OCI-LY1 (cell line): ENCODE data around the gene SCYL2.

Source experiments
- H2AFZ ChIP-seq: fragments of 200-600 bp; sonication (generic), shearing (Covaris generic); 2 replicates; pipeline ENCODE4 v1.6.0; 2014; ENCODE audit warnings: antibody characterized with exemption, mild to moderate bottlenecking, low read length
- H3F3A ChIP-seq: fragments of 200-600 bp; sonication (generic), shearing (Covaris generic); 2 replicates; pipeline ENCODE4 v1.6.0; 2014; ENCODE audit warnings: mild to moderate bottlenecking, antibody characterized with exemption, low read length, moderate library complexity; ENCODE audit not compliant: insufficient read depth
- H3K27ac ChIP-seq: fragments of 200-600 bp; sonication (generic); 2 replicates; pipeline ENCODE4 v1.5.1; 2014; ENCODE audit warnings: low read length, mixed run types, mild to moderate bottlenecking, low read depth; ENCODE audit not compliant: poor library complexity, severe bottlenecking
- H3K27me3 ChIP-seq: fragments of 200-600 bp; sonication (generic); 2 replicates; pipeline ENCODE4 v1.6.0; 2014; ENCODE audit warnings: antibody characterized with exemption, mild to moderate bottlenecking, low read length, moderate library complexity; ENCODE audit not compliant: insufficient read depth
- H3K36me3 ChIP-seq: fragments of 200-600 bp; sonication (generic); 2 replicates; pipeline ENCODE4 v1.6.1; 2014; ENCODE audit warnings: mild to moderate bottlenecking, antibody characterized with exemption, low read length, moderate library complexity, mixed read lengths; ENCODE audit not compliant: insufficient read depth
- H3K4me1 ChIP-seq: fragments of 200-600 bp; sonication (generic); 2 replicates; pipeline ENCODE4 v1.5.1; 2014; ENCODE audit warnings: mild to moderate bottlenecking, low read length, moderate library complexity; ENCODE audit not compliant: insufficient read depth, severe bottlenecking
- H3K4me2 ChIP-seq: fragments of 200-600 bp; sonication (generic), shearing (Covaris generic); 2 replicates; pipeline ENCODE4 v1.6.1; 2014; ENCODE audit warnings: low read length
- H3K4me3 ChIP-seq: fragments of 200-600 bp; sonication (generic); 2 replicates; pipeline ENCODE4 v1.5.1; 2014; ENCODE audit warnings: low read length, low read depth, mild to moderate bottlenecking, mixed read lengths; ENCODE audit not compliant: poor library complexity, severe bottlenecking
- H3K79me2 ChIP-seq: fragments of 200-600 bp; shearing (Covaris generic); 2 replicates; pipeline ENCODE4 v1.6.1; 2016; ENCODE audit warnings: mixed run types, low read length, mixed read lengths; ENCODE audit not compliant: insufficient read depth
- H3K9ac ChIP-seq: fragments of 200-600 bp; sonication (generic), shearing (Covaris generic); 2 replicates; pipeline ENCODE4 v1.6.1; 2014; ENCODE audit warnings: mild to moderate bottlenecking, low read length, mixed read lengths
- H3K9me2 ChIP-seq: fragments of 200-600 bp; sonication (generic), shearing (Covaris generic); 2 replicates; pipeline ENCODE4 v1.6.1; 2014; ENCODE audit warnings: low read depth, mild to moderate bottlenecking, low read length, mixed read lengths
- H3K9me3 ChIP-seq: fragments of 200-600 bp; shearing (Covaris generic); 2 replicates; pipeline ENCODE4 v1.6.1; 2014; ENCODE audit warnings: low read length, mixed read lengths
- H4K20me1 ChIP-seq: fragments of 200-600 bp; sonication (generic), shearing (Covaris generic); 2 replicates; pipeline ENCODE4 v1.6.0; 2016; ENCODE audit warnings: mild to moderate bottlenecking, low read length; ENCODE audit not compliant: insufficient read depth
- EZH2 ChIP-seq: fragments of 200-600 bp; sonication (generic), shearing (Covaris generic); IDR thresholded peaks from 2 replicates; pipeline ENCODE4 v1.8.0; 2017; ENCODE audit warnings: borderline replicate concordance, mixed run types, mild to moderate bottlenecking, antibody characterized with exemption, low read length, moderate library complexity, mixed read lengths
- TF ChIP-seq, protein P1 (sequence below): fragments of 200-600 bp; sonication (generic), shearing (Covaris generic); IDR thresholded peaks from 2 replicates; pipeline ENCODE4 v1.5.1; 2017; ENCODE audit warnings: mild to moderate bottlenecking, antibody characterized with exemption, low read length, moderate library complexity, mixed read lengths

The SCYL2 gene

GRCh38 chr12:100234166-100234565 lies 32.8 kb upstream of the SCYL2 start:
- no peak overlapping the region for H3K27ac ChIP-seq
- no peak overlapping the region for H2AFZ ChIP-seq
- H3K4me3 ChIP-seq, result no peak overlapping the region
- no peaks in the 10 kb centered on the region for H3K27me3 ChIP-seq
- H3F3A ChIP-seq, result no peaks in the 10 kb centered on the region
- H3K79me2 ChIP-seq, result no peaks in the 10 kb centered on the region
- H3K36me3 ChIP-seq, result no peaks in the 10 kb centered on the region
- H3K4me2 ChIP-seq, result no peak overlapping the region
- no peaks in the 10 kb centered on the region for H3K9me3 ChIP-seq
- no peaks in the 10 kb centered on the region for H4K20me1 ChIP-seq
- H3K4me1 ChIP-seq, result no peaks in the 10 kb centered on the region
- no peak overlapping the region for H3K9ac ChIP-seq
- TF ChIP-seq EZH2, result no peak
- TF ChIP-seq, protein P1, sequence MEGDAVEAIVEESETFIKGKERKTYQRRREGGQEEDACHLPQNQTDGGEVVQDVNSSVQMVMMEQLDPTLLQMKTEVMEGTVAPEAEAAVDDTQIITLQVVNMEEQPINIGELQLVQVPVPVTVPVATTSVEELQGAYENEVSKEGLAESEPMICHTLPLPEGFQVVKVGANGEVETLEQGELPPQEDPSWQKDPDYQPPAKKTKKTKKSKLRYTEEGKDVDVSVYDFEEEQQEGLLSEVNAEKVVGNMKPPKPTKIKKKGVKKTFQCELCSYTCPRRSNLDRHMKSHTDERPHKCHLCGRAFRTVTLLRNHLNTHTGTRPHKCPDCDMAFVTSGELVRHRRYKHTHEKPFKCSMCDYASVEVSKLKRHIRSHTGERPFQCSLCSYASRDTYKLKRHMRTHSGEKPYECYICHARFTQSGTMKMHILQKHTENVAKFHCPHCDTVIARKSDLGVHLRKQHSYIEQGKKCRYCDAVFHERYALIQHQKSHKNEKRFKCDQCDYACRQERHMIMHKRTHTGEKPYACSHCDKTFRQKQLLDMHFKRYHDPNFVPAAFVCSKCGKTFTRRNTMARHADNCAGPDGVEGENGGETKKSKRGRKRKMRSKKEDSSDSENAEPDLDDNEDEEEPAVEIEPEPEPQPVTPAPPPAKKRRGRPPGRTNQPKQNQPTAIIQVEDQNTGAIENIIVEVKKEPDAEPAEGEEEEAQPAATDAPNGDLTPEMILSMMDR, result no peak
- no peaks in the 10 kb centered on the region for H3K9me2 ChIP-seq

DNA sequence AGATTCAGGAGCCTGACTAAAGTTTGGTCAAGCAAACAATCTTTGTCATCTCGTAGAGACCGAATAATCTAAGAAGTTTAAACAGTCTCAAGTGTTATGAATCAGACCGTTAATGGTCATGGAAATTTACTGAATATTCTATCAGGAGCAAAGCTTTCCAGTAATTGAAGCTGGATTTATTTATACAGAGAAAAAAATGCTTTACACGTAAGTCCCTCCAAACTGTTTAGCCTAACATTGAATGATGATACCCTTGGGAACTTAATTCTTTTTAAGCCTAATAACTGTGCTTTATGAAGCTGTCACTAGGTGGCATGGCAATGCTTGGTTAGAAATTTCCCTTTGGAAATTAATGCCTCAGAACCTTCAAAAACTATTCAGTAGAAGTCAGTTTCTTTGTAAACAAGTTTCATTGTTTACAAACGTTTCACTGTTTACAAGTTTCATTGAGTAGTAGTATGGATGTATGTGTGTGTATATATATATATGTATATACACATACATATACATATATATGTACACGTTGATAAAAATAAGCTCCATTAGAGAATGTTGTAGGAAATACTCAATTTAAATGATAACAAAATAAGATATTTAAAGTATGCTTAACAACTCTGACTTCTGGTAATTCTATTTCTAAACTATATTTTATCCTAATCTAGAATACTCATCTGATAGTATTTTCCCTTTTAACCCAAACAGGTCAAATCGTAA lies 32.2 kb upstream of the SCYL2 start:
- Histone ChIP-seq H3K9me2 (no peaks in the 10 kb centered on the region), H3K4me1 (no peaks in the 10 kb centered on the region), H3F3A (no peaks in the 10 kb centered on the region), H4K20me1 (no peaks in the 10 kb centered on the region), H3K27ac (no peak overlapping the region), H3K9ac (no peak overlapping the region), H3K36me3 (no peaks in the 10 kb centered on the region), H3K4me3 (no peak overlapping the region), H3K4me2 (no peak overlapping the region), H2AFZ (no peak overlapping the region), H3K9me3 (no peaks in the 10 kb centered on the region), H3K27me3 (no peaks in the 10 kb centered on the region), H3K79me2 (no peaks in the 10 kb centered on the region)
- TF ChIP-seq, protein P1, result peak; percentile 77
- TF ChIP-seq EZH2, result no peak

- H3K9ac ChIP-seq, result no peak overlapping the region
These were observed 28.2 kb upstream of the SCYL2 start for GRCh38 chr12:100238801-100239200.

More at GRCh38 chr12:100238801-100239200, 28.2 kb upstream of the SCYL2 start:
- no peaks in the 10 kb centered on the region for H3K9me3 ChIP-seq
- no peak overlapping the region for H2AFZ ChIP-seq
- no peaks in the 10 kb centered on the region for H3K4me1 ChIP-seq
- H4K20me1 ChIP-seq, result no peaks in the 10 kb centered on the region
- H3K27ac ChIP-seq, result no peak overlapping the region
- no peaks in the 10 kb centered on the region for H3K27me3 ChIP-seq
- no peak for TF ChIP-seq EZH2
- TF ChIP-seq, protein P1, result no peak
- H3K4me2 ChIP-seq, result no peak overlapping the region
- H3K9me2 ChIP-seq, result no peaks in the 10 kb centered on the region
- no peaks in the 10 kb centered on the region for H3K36me3 ChIP-seq
- no peaks in the 10 kb centered on the region for H3K79me2 ChIP-seq
- no peaks in the 10 kb centered on the region for H3F3A ChIP-seq
- H3K4me3 ChIP-seq, result no peak overlapping the region
